Measurements from ENCODE around the gene KCNH3. TPM values are rescaled to one million over a fixed set of nuclear protein-coding genes. Genes with fewer than 3 reads are reported as not detected.

KCNH3 gene
- total RNA-seq, 2 donors from 2014 or later = 0.44 to 0.73 TPM

- intact Hi-C loops (cut with DNase I) = no loop called here
- DNase-seq (no peak), ATAC-seq (no peak)
These were observed 4.5 kb downstream of the KCNH3 start for GRCh38 chr12:49543221-49543913.

GRCh38 chr12:49543914-49544815, 5.3 kb downstream of the KCNH3 start:
- ATAC-seq (no peak), DNase-seq (no peak)
- intact Hi-C loops (cut with DNase I) = no loop called here

- ATAC-seq (no peak), DNase-seq (no peak)
- intact Hi-C loops (cut with DNase I) = no loop called here
These were observed 7.0 kb downstream of the KCNH3 start for GRCh38 chr12:49545815-49546214.

GRCh38 chr12:49546481-49546880, 7.7 kb downstream of the KCNH3 start:
- ATAC-seq = no peak
- DNase-seq = no peak
- intact Hi-C loops (cut with DNase I) = no loop called here

GRCh38 chr12:49547090-49547690, 8.4 kb downstream of the KCNH3 start:
- intact Hi-C loops (cut with DNase I) = no loop called here
- no peak for ATAC-seq

GRCh38 chr12:49548481-49548821, 9.6 kb downstream of the KCNH3 start:
- DNase-seq = no peak

More at GRCh38 chr12:49547090-49547690, 8.4 kb downstream of the KCNH3 start:
- no peak for DNase-seq

GRCh38 chr12:49548822-49549648, 10.2 kb downstream of the KCNH3 start:
- intact Hi-C loops (cut with DNase I) = no loop called here
- DNase-seq (peak; percentile 53), ATAC-seq (peak; percentile 46 to 51)

More at GRCh38 chr12:49548481-49548821, 9.6 kb downstream of the KCNH3 start:
- intact Hi-C loops (cut with DNase I) = no loop called here
- peak in 1 of 2 donors; percentile 8 for ATAC-seq

- no peak for ATAC-seq
- intact Hi-C loops (cut with DNase I) = no loop called here
These were observed 11.2 kb downstream of the KCNH3 start for GRCh38 chr12:49549735-49550692.

GRCh38 chr12:49550693-49551252, 11.9 kb downstream of the KCNH3 start:
- DNase-seq = no peak
- intact Hi-C loops (cut with DNase I) = no loop called here
- ATAC-seq = no peak

More at GRCh38 chr12:49549735-49550692, 11.2 kb downstream of the KCNH3 start:
- DNase-seq = no peak

GRCh38 chr12:49552014-49552413, 13.2 kb downstream of the KCNH3 start:
- no peak for DNase-seq
- peak; percentile 35 to 65 for ATAC-seq
- intact Hi-C loops (cut with DNase I) = no loop called here

- ATAC-seq (no peak), DNase-seq (no peak)
- intact Hi-C loops (cut with DNase I) = no loop called here
These were observed 13.6 kb downstream of the KCNH3 start for GRCh38 chr12:49552425-49552824.

- DNase-seq (no peak), ATAC-seq (no peak)
- intact Hi-C loops (cut with DNase I) = no loop called here
These were observed 14.1 kb downstream of the KCNH3 start for GRCh38 chr12:49552899-49553298.

- DNase-seq (no peak), ATAC-seq (no peak)
- intact Hi-C loops (cut with DNase I) = no loop called here
These were observed 14.8 kb downstream of the KCNH3 start for GRCh38 chr12:49553512-49554088.

GRCh38 chr12:49554266-49554665, 15.4 kb downstream of the KCNH3 start:
- peak; percentile 16 for DNase-seq
- intact Hi-C loops (cut with DNase I) = no loop called here
- ATAC-seq = no peak

- DNase-seq (peak; percentile 5), ATAC-seq (no peak)
- intact Hi-C loops (cut with DNase I) = no loop called here
These were observed 17.0 kb downstream of the KCNH3 start for GRCh38 chr12:49555631-49556390.

GRCh38 chr12:49556391-49557186, 17.8 kb downstream of the KCNH3 start:
- ATAC-seq (no peak), DNase-seq (peak; percentile 5)
- intact Hi-C loops (cut with DNase I) = no loop called here

Measured in left cardiac atrium (tissue), 4 donors.